SK-N-SH treated with all-trans-retinoic acid at 6 μM for 48 hours (cell line): ENCODE data around the gene SEPTIN8.

Experiments
- CREB5 ChIP-seq: fragments of 250-450 bp; sonication (Bioruptor Pico); IDR thresholded peaks from 2 replicates; pipeline ENCODE4 v1.5.1; 2020; ENCODE audit warnings: low read depth, mild to moderate bottlenecking, moderate library complexity
- CSDC2 ChIP-seq: fragments of 250-450 bp; sonication (Bioruptor Pico); IDR thresholded peaks from 2 replicates; pipeline ENCODE4 v1.5.0; 2020; ENCODE audit warnings: mild to moderate bottlenecking, moderate library complexity
- CSRNP3 ChIP-seq: fragments of 250-450 bp; sonication (Bioruptor Pico); IDR thresholded peaks from 2 replicates; pipeline ENCODE4 v1.5.1; 2021; ENCODE audit warnings: mild to moderate bottlenecking, moderate library complexity
- ESRRG ChIP-seq: fragments of 250-450 bp; sonication (Bioruptor Pico); IDR thresholded peaks from 2 replicates; pipeline ENCODE4 v1.6.1; 2021; ENCODE audit warnings: mild to moderate bottlenecking
- ISL1 ChIP-seq: fragments of 250-450 bp; sonication (Bioruptor Pico); IDR thresholded peaks from 2 replicates; pipeline ENCODE4 v2.1.2; 2022; ENCODE audit warnings: mild to moderate bottlenecking, moderate library complexity
- OSR1 ChIP-seq: fragments of 250-450 bp; sonication (Bioruptor Pico); IDR thresholded peaks from 2 replicates; pipeline ENCODE4 v1.8.0; 2022; ENCODE audit warnings: moderate library complexity, mild to moderate bottlenecking, inconsistent platforms
- PPARA ChIP-seq: fragments of 250-450 bp; sonication (Bioruptor Pico); IDR thresholded peaks from 2 replicates; pipeline ENCODE4 v1.5.0; 2020; ENCODE audit warnings: mild to moderate bottlenecking, borderline replicate concordance
- RARB ChIP-seq: fragments of 250-450 bp; sonication (Bioruptor Pico); IDR thresholded peaks from 2 replicates; pipeline ENCODE4 v1.8.0; 2021; ENCODE audit warnings: mild to moderate bottlenecking, moderate library complexity
- ZC3H10 ChIP-seq: fragments of 250-450 bp; sonication (Bioruptor Pico); IDR thresholded peaks from 2 replicates; pipeline ENCODE4 v1.5.1; 2021; ENCODE audit warnings: mild to moderate bottlenecking, moderate library complexity
- ZFP3 ChIP-seq: fragments of 250-450 bp; sonication (Bioruptor Pico); IDR thresholded peaks from 2 replicates; pipeline ENCODE4 v1.5.0; 2020; ENCODE audit warnings: mild to moderate bottlenecking, moderate library complexity

- TF ChIP-seq ISL1 (CRISPR knock-in tag) (no peak), CSRNP3 (CRISPR knock-in tag) (no peak), ZFP3 (CRISPR knock-in tag) (no peak), ZC3H10 (no peak), CREB5 (CRISPR knock-in tag) (no peak), PPARA (no peak), CSDC2 (no peak), RARB (CRISPR knock-in tag) (no peak), ESRRG (no peak), OSR1 (CRISPR knock-in tag) (no peak)
Measured at GRCh38 chr5:132742626-132743025, 34.4 kb downstream of the SEPTIN8 start.
